Right cardiac atrium (tissue), 5 donors: ENCODE results near the gene GTF3C4. TPM values are rescaled to one million over a fixed set of nuclear protein-coding genes. Genes with fewer than 3 reads are reported as not detected.

Source experiments
- ATAC-seq, 2 donors: fragments of 200-7000 bp; cut with Tn5 transposase; one replicate each; pipeline versions ENCODE4 v1.8.0 to v1.9.1; 2020; ENCODE audit warnings: moderate library complexity in 2 of 2, mild to moderate bottlenecking in 1 of 2
- DNase-seq, 3 donors: peaks; one replicate each; pipeline ENCODE4 v3.0.0-alpha.2; 2020
- H3K27ac ChIP-seq: one replicate; pipeline ENCODE4 v1.5.1; 2013; ENCODE audit warnings: mild to moderate bottlenecking, low read length, control low read depth, moderate library complexity
- H3K27me3 ChIP-seq: one replicate; pipeline ENCODE4 v1.6.1; 2013; ENCODE audit not compliant: control insufficient read depth, insufficient read depth
- H3K4me1 ChIP-seq: one replicate; pipeline ENCODE4 v1.6.1; 2013; ENCODE audit warnings: low read length; ENCODE audit not compliant: control insufficient read depth, insufficient read depth
- H3K4me3 ChIP-seq: one replicate; pipeline ENCODE4 v1.5.1; 2013; ENCODE audit warnings: low read length, control low read depth
- H3K9me3 ChIP-seq: one replicate; pipeline ENCODE4 v1.6.1; 2013; ENCODE audit warnings: low read length; ENCODE audit not compliant: control insufficient read depth
- WGBS: extraction: QIAGEN DNeasy Blood & Tissue Kit; methylation state at CpG from one replicate; pipeline ENCODE4 v1.1.7; 2013; 5-methylcytosine and 5-hydroxymethylcytosine counted together
- intact Hi-C, 4 donors: fragments of 100-400 bp; cut with DNase I; formaldehyde crosslinking; loops; one replicate each; pipeline versions ENCODE4 v1.11.0 to v1.14.0; 2022 to 2023
- polyA plus RNA-seq: library from polyadenylated mRNA; stranded (reverse); fragments of 200-250 nt; gene quantifications from one replicate; pipeline ENCODE4 v1.2.3, GENCODE V29; 2013
- total RNA-seq, 4 donors: library from RNA; stranded (reverse); fragmentation: NEBNext Ultra II Directional; extraction: Animal tissue kit (Norgen Biotek cat#: 25700); gene quantifications; one replicate each; pipeline ENCODE4 v1.2.1, GENCODE V29; 2021
- donor health status: healthy with polysubstance abuse.
- donor health status: DM: no; HTN: yes; CAD: no.
- donor health status: DM: no; HTN: no; CAD: no.
- donor health status: DM: no; HTN: yes; CAD: no; lungs with severe emphysema.
- donor health status: DM: yes; HTN: yes; CAD: no.

GTF3C4 gene
- total and polyA plus RNA-seq, 5 donors = 2.6 to 9.7 (median 9.4) TPM

GRCh38 chr9:132671620-132672412 lies 1.6 kb downstream of the GTF3C4 start:
- Histone ChIP-seq H3K27me3 (no peaks in the 10 kb centered on the region), H3K9me3 (no peaks in the 10 kb centered on the region), H3K27ac (no peak overlapping the region), H3K4me1 (no peaks in the 10 kb centered on the region), H3K4me3 (peak overlapping the region; percentile 78)
- ATAC-seq (no peak), DNase-seq (no peak)
- intact Hi-C loops = loop anchor here in 1 of 4 donors (10.0 kb wide), 1 partner anchor 123 kb away; no protein-coding TSS in a partner anchor
- WGBS = 78% methylated on average over 6 of the region's 6 CpGs

- Histone ChIP-seq H3K27ac (no peak overlapping the region), H3K4me3 (no peak overlapping the region), H3K4me1 (no peaks in the 10 kb centered on the region), H3K27me3 (no peaks in the 10 kb centered on the region), H3K9me3 (no peaks in the 10 kb centered on the region)
- WGBS = 47% methylated on average over 5 of the region's 5 CpGs
- DNase-seq (no peak), ATAC-seq (no peak)
- intact Hi-C loops = loop anchor here in 1 of 4 donors (10.0 kb wide), 1 partner anchor 122 kb away; no protein-coding TSS in a partner anchor
Measured at GRCh38 chr9:132672413-132672690, 2.1 kb downstream of the GTF3C4 start.

GRCh38 chr9:132673355-132673754 lies 3.1 kb downstream of the GTF3C4 start:
- DNase-seq (no peak), ATAC-seq (no peak)
- H3K4me3 ChIP-seq = no peak overlapping the region
- no peaks in the 10 kb centered on the region for H3K9me3 ChIP-seq
- intact Hi-C loops = loop anchor here in 1 of 4 donors (10.0 kb wide), 1 partner anchor 121 kb away; no protein-coding TSS in a partner anchor
- H3K27me3 ChIP-seq = no peaks in the 10 kb centered on the region
- WGBS = 28% methylated on average over 6 of the region's 6 CpGs
- H3K27ac ChIP-seq = no peak overlapping the region
- no peaks in the 10 kb centered on the region for H3K4me1 ChIP-seq

GRCh38 chr9:132674485-132674884 lies 4.2 kb downstream of the GTF3C4 start:
- Histone ChIP-seq H3K4me3 (no peak overlapping the region), H3K4me1 (no peaks in the 10 kb centered on the region), H3K9me3 (no peaks in the 10 kb centered on the region), H3K27ac (no peak overlapping the region), H3K27me3 (no peaks in the 10 kb centered on the region)
- ATAC-seq (no peak), DNase-seq (no peak)
- 87% methylated on average over 4 of the region's 4 CpGs for WGBS
- intact Hi-C loops = loop anchor here in 1 of 4 donors (10.0 kb wide), 1 partner anchor 120 kb away; no protein-coding TSS in a partner anchor

GRCh38 chr9:132677976-132678375 lies 7.7 kb downstream of the GTF3C4 start:
- 93% methylated on average over 8 of the region's 8 CpGs for WGBS
- intact Hi-C loops = loop anchor here in 1 of 4 donors (10.0 kb wide), 1 partner anchor 117 kb away; no protein-coding TSS in a partner anchor

GRCh38 chr9:132679946-132680625 lies 9.8 kb downstream of the GTF3C4 start:
- H3K4me1 ChIP-seq = no peaks in the 10 kb centered on the region
- no peak overlapping the region for H3K27ac ChIP-seq
- ATAC-seq = no peak
- intact Hi-C loops = loop anchor here in 1 of 4 donors (10.0 kb wide), 1 partner anchor 115 kb away; no protein-coding TSS in a partner anchor
- H3K27me3 ChIP-seq = no peaks in the 10 kb centered on the region
- H3K4me3 ChIP-seq = no peak overlapping the region
- no peaks in the 10 kb centered on the region for H3K9me3 ChIP-seq
- 59% methylated on average over 3 of the region's 3 CpGs for WGBS
- DNase-seq = no peak

More at GRCh38 chr9:132677976-132678375, 7.7 kb downstream of the GTF3C4 start:
- Histone ChIP-seq H3K9me3 (no peaks in the 10 kb centered on the region), H3K27me3 (no peaks in the 10 kb centered on the region), H3K27ac (no peak overlapping the region), H3K4me3 (no peak overlapping the region), H3K4me1 (no peaks in the 10 kb centered on the region)
- no peak for ATAC-seq
- no peak for DNase-seq

GRCh38 chr9:132681561-132681960 lies 11.3 kb downstream of the GTF3C4 start:
- intact Hi-C loops = no loop called here
- Histone ChIP-seq H3K9me3 (no peaks in the 10 kb centered on the region), H3K27ac (no peak overlapping the region), H3K4me3 (no peak overlapping the region), H3K4me1 (no peaks in the 10 kb centered on the region), H3K27me3 (no peaks in the 10 kb centered on the region)
- 77% methylated on average over 5 of the region's 5 CpGs for WGBS
- ATAC-seq = no peak
- no peak for DNase-seq

- Histone ChIP-seq H3K4me3 (no peak overlapping the region), H3K27ac (no peak overlapping the region), H3K9me3 (no peaks in the 10 kb centered on the region), H3K4me1 (no peaks in the 10 kb centered on the region), H3K27me3 (no peaks in the 10 kb centered on the region)
- DNase-seq (no peak), ATAC-seq (no peak)
- intact Hi-C loops = no loop called here
- WGBS = 59% methylated on average over 1 of the region's 1 CpG
Measured at GRCh38 chr9:132683873-132684272, 13.6 kb downstream of the GTF3C4 start.

GRCh38 chr9:132690696-132691095 lies 20.4 kb downstream of the GTF3C4 start:
- no peak overlapping the region for H3K4me3 ChIP-seq

GRCh38 chr9:132694144-132694543 lies 23.9 kb downstream of the GTF3C4 start:
- H3K27me3 ChIP-seq = no peaks in the 10 kb centered on the region
- no peak overlapping the region for H3K4me3 ChIP-seq
- H3K4me1 ChIP-seq = no peaks in the 10 kb centered on the region
- 28% methylated on average over 2 of the region's 2 CpGs for WGBS
- ATAC-seq (no peak), DNase-seq (no peak)
- no peaks in the 10 kb centered on the region for H3K9me3 ChIP-seq
- no peak overlapping the region for H3K27ac ChIP-seq
- intact Hi-C loops = loop anchor here in 1 of 4 donors (10.0 kb wide), 1 partner anchor 101 kb away; no protein-coding TSS in a partner anchor

More at GRCh38 chr9:132690696-132691095, 20.4 kb downstream of the GTF3C4 start:
- Histone ChIP-seq H3K9me3 (no peaks in the 10 kb centered on the region), H3K27ac (no peak overlapping the region), H3K27me3 (no peaks in the 10 kb centered on the region), H3K4me1 (no peaks in the 10 kb centered on the region)
- DNase-seq (no peak), ATAC-seq (no peak)
- WGBS = 82% methylated on average over 1 of the region's 1 CpG
- intact Hi-C loops = loop anchor here in 1 of 4 donors (10.0 kb wide), 1 partner anchor 104 kb away; no protein-coding TSS in a partner anchor

- ATAC-seq (no peak), DNase-seq (no peak)
- Histone ChIP-seq H3K4me3 (no peak overlapping the region), H3K4me1 (no peaks in the 10 kb centered on the region), H3K27ac (no peak overlapping the region), H3K9me3 (no peaks in the 10 kb centered on the region), H3K27me3 (no peaks in the 10 kb centered on the region)
- intact Hi-C loops = loop anchor here in 1 of 4 donors (10.0 kb wide), 1 partner anchor 98 kb away; no protein-coding TSS in a partner anchor
Measured at GRCh38 chr9:132697230-132697629, 27.0 kb downstream of the GTF3C4 start.
